Stimulated activated naive CD8-positive, alpha-beta T cell treated with anti-CD3 and anti-CD28 coated beads, Interleukin-15, Interleukin-2, amounts not matched to agents 100 U/mL and 50 U/mL, for 24 hours (primary cell): ENCODE results near the gene FAM3B.

Experiments used
- ATAC-seq: fragments of 150-1000 bp; cut with Tn5 transposase; one replicate; pipeline ENCODE4 v1.10.0; 2021
- DNase-seq: peaks from one replicate; pipeline ENCODE4 v3.0.0; 2021

FAM3B gene

GRCh38 chr21:41369105-41369919 lies 52.7 kb downstream of the FAM3B start:
- ATAC-seq (peak; percentile 62), DNase-seq (peak; percentile 46)

GRCh38 chr21:41369920-41370839 lies 53.6 kb downstream of the FAM3B start:
- DNase-seq (peak; percentile 46), ATAC-seq (no peak)

- no peak for ATAC-seq
- no peak for DNase-seq
Measured at GRCh38 chr21:41370840-41371684, 54.5 kb downstream of the FAM3B start.

GRCh38 chr21:41371685-41372030 lies 55.1 kb downstream of the FAM3B start:
- no peak for ATAC-seq

GRCh38 chr21:41373253-41373652 lies 56.7 kb downstream of the FAM3B start:
- DNase-seq = no peak
- ATAC-seq = no peak

More at GRCh38 chr21:41371685-41372030, 55.1 kb downstream of the FAM3B start:
- no peak for DNase-seq

- no peak for ATAC-seq
- DNase-seq = no peak
Measured at GRCh38 chr21:41373763-41374162, 57.2 kb downstream of the FAM3B start.

- ATAC-seq = no peak
- no peak for DNase-seq
Measured at GRCh38 chr21:41374177-41374712, 57.6 kb downstream of the FAM3B start.

- peak; percentile 26 for DNase-seq
- peak; percentile 89 for ATAC-seq
Measured at GRCh38 chr21:41374867-41375533, 58.4 kb downstream of the FAM3B start.

- no peak for ATAC-seq
- no peak for DNase-seq
Measured at GRCh38 chr21:41375875-41376274, 59.3 kb downstream of the FAM3B start.

GRCh38 chr21:41377715-41378114 lies 61.1 kb downstream of the FAM3B start:
- ATAC-seq (no peak), DNase-seq (no peak)

- ATAC-seq (no peak), DNase-seq (no peak)
Measured at GRCh38 chr21:41378849-41379248, 62.2 kb downstream of the FAM3B start.

- DNase-seq (no peak), ATAC-seq (no peak)
Measured at GRCh38 chr21:41379901-41380300, 63.3 kb downstream of the FAM3B start.

- ATAC-seq (no peak), DNase-seq (no peak)
Measured at GRCh38 chr21:41381731-41382130, 65.1 kb downstream of the FAM3B start.

GRCh38 chr21:41387042-41387819 lies 70.6 kb downstream of the FAM3B start:
- DNase-seq (no peak), ATAC-seq (no peak)

GRCh38 chr21:41387824-41388223 lies 71.2 kb downstream of the FAM3B start:
- DNase-seq (no peak), ATAC-seq (no peak)

GRCh38 chr21:41388259-41388658 lies 71.7 kb downstream of the FAM3B start:
- ATAC-seq (no peak), DNase-seq (no peak)

GRCh38 chr21:41390043-41390639 lies 73.5 kb downstream of the FAM3B start:
- ATAC-seq = no peak

GRCh38 chr21:41393876-41394465 lies 77.4 kb downstream of the FAM3B start:
- no peak for ATAC-seq

More at GRCh38 chr21:41390043-41390639, 73.5 kb downstream of the FAM3B start:
- no peak for DNase-seq

GRCh38 chr21:41396558-41397075 lies 80.0 kb downstream of the FAM3B start:
- no peak for DNase-seq
- no peak for ATAC-seq

More at GRCh38 chr21:41393876-41394465, 77.4 kb downstream of the FAM3B start:
- DNase-seq = no peak
